GM23338 (cell line): ENCODE measurements around the gene LRBA.

Source experiments
- EZH2 ChIP-seq: fragments of 200-600 bp; sonication (generic); IDR thresholded peaks from one replicate; pipeline ENCODE4 v1.8.0; 2017; ENCODE audit warnings: antibody characterized with exemption, mild to moderate bottlenecking, low read depth; ENCODE audit not compliant: unreplicated experiment
- EZH2phosphoT487 ChIP-seq: fragments of 200-600 bp; sonication (generic); IDR thresholded peaks from one replicate; pipeline ENCODE4 v1.8.1; 2018; ENCODE audit warnings: antibody characterized with exemption; ENCODE audit not compliant: unreplicated experiment
- TF ChIP-seq, protein P1 (sequence below): fragments of 250-450 bp; sonication (Bioruptor Pico); IDR thresholded peaks from 2 replicates; pipeline ENCODE4 v1.5.0; 2020; ENCODE audit warnings: mild to moderate bottlenecking, moderate library complexity
- TF ChIP-seq, protein P2 (sequence below), 2 experiments: fragments of 200-600 bp in 1 of 2; sonication (generic) in 1 of 2; conservative IDR thresholded peaks; 2 replicates each; pipeline versions ENCODE4 v1.5.1 to v1.6.1; 2016 to 2017; ENCODE audit warnings: antibody characterized with exemption in 2 of 2, low read depth in 2 of 2, mild to moderate bottlenecking in 2 of 2, moderate library complexity in 1 of 2
- TF ChIP-seq, protein P3 (sequence below): IDR thresholded peaks from one replicate; pipeline ENCODE4 v1.6.1; 2018; ENCODE audit warnings: antibody characterized with exemption; ENCODE audit not compliant: unreplicated experiment

DNA sequence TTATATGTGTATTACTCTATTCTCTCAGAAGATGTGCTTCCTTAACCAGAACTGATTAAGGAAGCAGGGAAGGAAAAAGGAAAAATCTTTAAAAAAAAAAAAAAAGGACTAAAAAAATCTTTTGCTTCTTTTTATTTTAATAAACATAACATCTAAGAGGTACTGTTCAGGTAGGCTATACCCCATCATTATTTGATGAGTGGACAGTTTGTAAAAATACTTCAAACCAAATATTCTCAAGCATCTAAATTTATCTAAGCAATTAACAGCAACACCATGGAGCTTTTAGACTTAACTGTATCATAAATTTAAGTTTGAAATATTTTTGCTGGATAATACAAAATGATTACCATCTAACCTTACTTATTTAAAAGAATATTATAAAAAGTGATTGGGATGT lies 264.3 kb downstream of the LRBA start:
- TF ChIP-seq EZH2 (no peak), EZH2phosphoT487 (no peak)
- TF ChIP-seq, protein P1, sequence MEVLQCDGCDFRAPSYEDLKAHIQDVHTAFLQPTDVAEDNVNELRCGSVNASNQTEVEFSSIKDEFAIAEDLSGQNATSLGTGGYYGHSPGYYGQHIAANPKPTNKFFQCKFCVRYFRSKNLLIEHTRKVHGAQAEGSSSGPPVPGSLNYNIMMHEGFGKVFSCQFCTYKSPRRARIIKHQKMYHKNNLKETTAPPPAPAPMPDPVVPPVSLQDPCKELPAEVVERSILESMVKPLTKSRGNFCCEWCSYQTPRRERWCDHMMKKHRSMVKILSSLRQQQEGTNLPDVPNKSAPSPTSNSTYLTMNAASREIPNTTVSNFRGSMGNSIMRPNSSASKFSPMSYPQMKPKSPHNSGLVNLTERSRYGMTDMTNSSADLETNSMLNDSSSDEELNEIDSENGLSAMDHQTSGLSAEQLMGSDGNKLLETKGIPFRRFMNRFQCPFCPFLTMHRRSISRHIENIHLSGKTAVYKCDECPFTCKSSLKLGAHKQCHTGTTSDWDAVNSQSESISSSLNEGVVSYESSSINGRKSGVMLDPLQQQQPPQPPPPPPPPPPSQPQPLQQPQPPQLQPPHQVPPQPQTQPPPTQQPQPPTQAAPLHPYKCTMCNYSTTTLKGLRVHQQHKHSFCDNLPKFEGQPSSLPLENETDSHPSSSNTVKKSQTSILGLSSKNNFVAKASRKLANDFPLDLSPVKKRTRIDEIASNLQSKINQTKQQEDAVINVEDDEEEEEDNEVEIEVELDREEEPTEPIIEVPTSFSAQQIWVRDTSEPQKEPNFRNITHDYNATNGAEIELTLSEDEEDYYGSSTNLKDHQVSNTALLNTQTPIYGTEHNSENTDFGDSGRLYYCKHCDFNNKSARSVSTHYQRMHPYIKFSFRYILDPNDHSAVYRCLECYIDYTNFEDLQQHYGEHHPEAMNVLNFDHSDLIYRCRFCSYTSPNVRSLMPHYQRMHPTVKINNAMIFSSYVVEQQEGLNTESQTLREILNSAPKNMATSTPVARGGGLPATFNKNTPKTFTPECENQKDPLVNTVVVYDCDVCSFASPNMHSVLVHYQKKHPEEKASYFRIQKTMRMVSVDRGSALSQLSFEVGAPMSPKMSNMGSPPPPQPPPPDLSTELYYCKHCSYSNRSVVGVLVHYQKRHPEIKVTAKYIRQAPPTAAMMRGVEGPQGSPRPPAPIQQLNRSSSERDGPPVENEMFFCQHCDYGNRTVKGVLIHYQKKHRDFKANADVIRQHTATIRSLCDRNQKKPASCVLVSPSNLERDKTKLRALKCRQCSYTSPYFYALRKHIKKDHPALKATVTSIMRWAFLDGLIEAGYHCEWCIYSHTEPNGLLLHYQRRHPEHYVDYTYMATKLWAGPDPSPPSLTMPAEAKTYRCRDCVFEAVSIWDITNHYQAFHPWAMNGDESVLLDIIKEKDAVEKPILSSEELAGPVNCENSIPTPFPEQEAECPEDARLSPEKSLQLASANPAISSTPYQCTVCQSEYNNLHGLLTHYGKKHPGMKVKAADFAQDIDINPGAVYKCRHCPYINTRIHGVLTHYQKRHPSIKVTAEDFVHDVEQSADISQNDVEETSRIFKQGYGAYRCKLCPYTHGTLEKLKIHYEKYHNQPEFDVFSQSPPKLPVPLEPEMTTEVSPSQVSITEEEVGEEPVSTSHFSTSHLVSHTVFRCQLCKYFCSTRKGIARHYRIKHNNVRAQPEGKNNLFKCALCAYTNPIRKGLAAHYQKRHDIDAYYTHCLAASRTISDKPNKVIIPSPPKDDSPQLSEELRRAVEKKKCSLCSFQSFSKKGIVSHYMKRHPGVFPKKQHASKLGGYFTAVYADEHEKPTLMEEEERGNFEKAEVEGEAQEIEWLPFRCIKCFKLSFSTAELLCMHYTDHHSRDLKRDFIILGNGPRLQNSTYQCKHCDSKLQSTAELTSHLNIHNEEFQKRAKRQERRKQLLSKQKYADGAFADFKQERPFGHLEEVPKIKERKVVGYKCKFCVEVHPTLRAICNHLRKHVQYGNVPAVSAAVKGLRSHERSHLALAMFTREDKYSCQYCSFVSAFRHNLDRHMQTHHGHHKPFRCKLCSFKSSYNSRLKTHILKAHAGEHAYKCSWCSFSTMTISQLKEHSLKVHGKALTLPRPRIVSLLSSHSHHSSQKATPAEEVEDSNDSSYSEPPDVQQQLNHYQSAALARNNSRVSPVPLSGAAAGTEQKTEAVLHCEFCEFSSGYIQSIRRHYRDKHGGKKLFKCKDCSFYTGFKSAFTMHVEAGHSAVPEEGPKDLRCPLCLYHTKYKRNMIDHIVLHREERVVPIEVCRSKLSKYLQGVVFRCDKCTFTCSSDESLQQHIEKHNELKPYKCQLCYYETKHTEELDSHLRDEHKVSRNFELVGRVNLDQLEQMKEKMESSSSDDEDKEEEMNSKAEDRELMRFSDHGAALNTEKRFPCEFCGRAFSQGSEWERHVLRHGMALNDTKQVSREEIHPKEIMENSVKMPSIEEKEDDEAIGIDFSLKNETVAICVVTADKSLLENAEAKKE (CRISPR knock-in tag), result no peak
- TF ChIP-seq, protein P2, sequence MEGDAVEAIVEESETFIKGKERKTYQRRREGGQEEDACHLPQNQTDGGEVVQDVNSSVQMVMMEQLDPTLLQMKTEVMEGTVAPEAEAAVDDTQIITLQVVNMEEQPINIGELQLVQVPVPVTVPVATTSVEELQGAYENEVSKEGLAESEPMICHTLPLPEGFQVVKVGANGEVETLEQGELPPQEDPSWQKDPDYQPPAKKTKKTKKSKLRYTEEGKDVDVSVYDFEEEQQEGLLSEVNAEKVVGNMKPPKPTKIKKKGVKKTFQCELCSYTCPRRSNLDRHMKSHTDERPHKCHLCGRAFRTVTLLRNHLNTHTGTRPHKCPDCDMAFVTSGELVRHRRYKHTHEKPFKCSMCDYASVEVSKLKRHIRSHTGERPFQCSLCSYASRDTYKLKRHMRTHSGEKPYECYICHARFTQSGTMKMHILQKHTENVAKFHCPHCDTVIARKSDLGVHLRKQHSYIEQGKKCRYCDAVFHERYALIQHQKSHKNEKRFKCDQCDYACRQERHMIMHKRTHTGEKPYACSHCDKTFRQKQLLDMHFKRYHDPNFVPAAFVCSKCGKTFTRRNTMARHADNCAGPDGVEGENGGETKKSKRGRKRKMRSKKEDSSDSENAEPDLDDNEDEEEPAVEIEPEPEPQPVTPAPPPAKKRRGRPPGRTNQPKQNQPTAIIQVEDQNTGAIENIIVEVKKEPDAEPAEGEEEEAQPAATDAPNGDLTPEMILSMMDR (conservative IDR thresholded peaks at IDR 0.05; ENCODE audit: low read depth in 2 of 2), result no peak
- TF ChIP-seq, protein P3, sequence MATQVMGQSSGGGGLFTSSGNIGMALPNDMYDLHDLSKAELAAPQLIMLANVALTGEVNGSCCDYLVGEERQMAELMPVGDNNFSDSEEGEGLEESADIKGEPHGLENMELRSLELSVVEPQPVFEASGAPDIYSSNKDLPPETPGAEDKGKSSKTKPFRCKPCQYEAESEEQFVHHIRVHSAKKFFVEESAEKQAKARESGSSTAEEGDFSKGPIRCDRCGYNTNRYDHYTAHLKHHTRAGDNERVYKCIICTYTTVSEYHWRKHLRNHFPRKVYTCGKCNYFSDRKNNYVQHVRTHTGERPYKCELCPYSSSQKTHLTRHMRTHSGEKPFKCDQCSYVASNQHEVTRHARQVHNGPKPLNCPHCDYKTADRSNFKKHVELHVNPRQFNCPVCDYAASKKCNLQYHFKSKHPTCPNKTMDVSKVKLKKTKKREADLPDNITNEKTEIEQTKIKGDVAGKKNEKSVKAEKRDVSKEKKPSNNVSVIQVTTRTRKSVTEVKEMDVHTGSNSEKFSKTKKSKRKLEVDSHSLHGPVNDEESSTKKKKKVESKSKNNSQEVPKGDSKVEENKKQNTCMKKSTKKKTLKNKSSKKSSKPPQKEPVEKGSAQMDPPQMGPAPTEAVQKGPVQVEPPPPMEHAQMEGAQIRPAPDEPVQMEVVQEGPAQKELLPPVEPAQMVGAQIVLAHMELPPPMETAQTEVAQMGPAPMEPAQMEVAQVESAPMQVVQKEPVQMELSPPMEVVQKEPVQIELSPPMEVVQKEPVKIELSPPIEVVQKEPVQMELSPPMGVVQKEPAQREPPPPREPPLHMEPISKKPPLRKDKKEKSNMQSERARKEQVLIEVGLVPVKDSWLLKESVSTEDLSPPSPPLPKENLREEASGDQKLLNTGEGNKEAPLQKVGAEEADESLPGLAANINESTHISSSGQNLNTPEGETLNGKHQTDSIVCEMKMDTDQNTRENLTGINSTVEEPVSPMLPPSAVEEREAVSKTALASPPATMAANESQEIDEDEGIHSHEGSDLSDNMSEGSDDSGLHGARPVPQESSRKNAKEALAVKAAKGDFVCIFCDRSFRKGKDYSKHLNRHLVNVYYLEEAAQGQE, result no peak
